HCT116 (cell line): Measurements from ENCODE around the gene FMO5. TPM values are rescaled to one million over a fixed set of nuclear protein-coding genes. Genes with fewer than 3 reads are reported as not detected.

Source experiments
- ATAC-seq: fragments of 200-7000 bp; cut with Tn5 transposase; 2 replicates; pipeline ENCODE4 v1.9.1; 2020; ENCODE audit warnings: mild to moderate bottlenecking, moderate library complexity
- BruUV-seq: library from RNA; stranded (reverse); fragments of 400-500 nt; replicated peaks from 2 replicates; lab custom pipeline; 2021; lab: Mats Ljungman, UMichigan
- CTCF ChIA-PET: fragments of 300-600 bp; sonication (Branson Sonifier 250); formaldehyde crosslinking; loops from one replicate; lab custom pipeline; 2021; ENCODE audit warnings: antibody characterized with exemption; lab: Charles Lee
- POLR2A ChIA-PET: fragments of 300-600, 350-600 bp; sonication (Branson Sonifier 250); formaldehyde crosslinking; loops from one replicate; lab custom pipeline; 2021; ENCODE audit warnings: antibody characterized with exemption; lab: Charles Lee
- RAD21 ChIA-PET, 2 experiments: fragments of 300-600 bp; sonication (Branson Sonifier 250); formaldehyde crosslinking; loops; one replicate each; lab custom pipeline; 2023; ENCODE audit warnings: low total read pairs in 2 of 2; ENCODE audit not compliant: uncharacterized antibody in 2 of 2, unreplicated experiment in 2 of 2, low non-redundant PET in 1 of 2; lab: Charles Lee
- DNase-seq: peaks from one replicate; pipeline ENCODE4 v3.0.0-alpha.2; 2010; ENCODE audit warnings: low read depth, low spot score
- H2AFZ ChIP-seq: fragments of 200-600 bp; shearing (Covaris generic), sonication (generic); 2 replicates; pipeline ENCODE4 v1.6.1; 2017; ENCODE audit warnings: low read depth, mixed run types, mixed read lengths, antibody characterized with exemption, low read length; ENCODE audit not compliant: poor library complexity, severe bottlenecking
- H3K27ac ChIP-seq: 2 replicates; pipeline ENCODE4 v1.5.1; 2012; ENCODE audit warnings: low read depth, low read length
- H3K27me3 ChIP-seq: fragments of 200-600 bp; sonication (generic); 2 replicates; pipeline ENCODE4 v1.6.1; 2016; ENCODE audit warnings: mixed run types, low read length, mixed read lengths; ENCODE audit not compliant: insufficient read depth
- H3K36me3 ChIP-seq, 2 experiments: fragments of 200-500 bp in 1 of 2; fragments of 200-600 bp in 1 of 2; sonication (Bioruptor generic) in 1 of 2; sonication (generic) in 1 of 2; 2 replicates each; pipeline versions ENCODE4 v1.5.1 to v1.6.1; 2014 to 2016; ENCODE audit warnings: low read length in 2 of 2, inconsistent platforms in 1 of 2, mixed read lengths in 1 of 2, mixed run types in 1 of 2; ENCODE audit not compliant: insufficient read depth in 2 of 2, control insufficient read depth in 1 of 2
- H3K4me1 ChIP-seq, 2 experiments: fragments of 200-600 bp in 1 of 2; sonication (generic) in 1 of 2; 2 replicates each; pipeline versions ENCODE4 v1.5.1 to v1.6.1; 2012 to 2017; ENCODE audit warnings: low read length in 2 of 2, inconsistent platforms in 1 of 2, mild to moderate bottlenecking in 1 of 2, mixed read lengths in 1 of 2, mixed run types in 1 of 2, moderate library complexity in 1 of 2; ENCODE audit not compliant: insufficient read depth in 2 of 2, control insufficient read depth in 1 of 2
- H3K4me2 ChIP-seq: fragments of 200-600 bp; sonication (generic); 2 replicates; pipeline ENCODE4 v1.6.1; 2017; ENCODE audit warnings: mixed run types, low read length, mixed read lengths
- H3K4me3 ChIP-seq, 2 experiments: fragments of 200-600 bp in 1 of 2; sonication (generic) in 1 of 2; replicated peaks in 1 of 2; 2 replicates each; pipeline ENCODE4 v1.5.1; 2011 to 2016; ENCODE audit warnings: low read length in 2 of 2, control low read depth in 1 of 2, low read depth in 1 of 2, mild to moderate bottlenecking in 1 of 2, mixed read lengths in 1 of 2, mixed run types in 1 of 2
- H3K79me2 ChIP-seq: fragments of 200-600 bp; sonication (generic); 2 replicates; pipeline ENCODE4 v1.6.1; 2017; ENCODE audit warnings: mild to moderate bottlenecking, mixed run types, low read length, moderate library complexity, mixed read lengths; ENCODE audit not compliant: insufficient read depth
- H3K9ac ChIP-seq: fragments of 200-600 bp; sonication (generic); 2 replicates; pipeline ENCODE4 v1.6.1; 2016; ENCODE audit warnings: low read length, mixed read lengths
- H3K9me2 ChIP-seq: fragments of 200-600 bp; sonication (generic), shearing (Covaris generic); 2 replicates; pipeline ENCODE4 v1.6.1; 2017; ENCODE audit warnings: mixed run types, mild to moderate bottlenecking, moderate library complexity; ENCODE audit not compliant: insufficient read depth
- H3K9me3 ChIP-seq, 2 experiments: fragments of 200-500 bp in 1 of 2; fragments of 200-600 bp in 1 of 2; sonication (Bioruptor generic) in 1 of 2; sonication (generic) in 1 of 2; 2 replicates each; pipeline ENCODE4 v1.6.1; 2014 to 2017; ENCODE audit warnings: low read length in 2 of 2, mixed read lengths in 2 of 2, inconsistent platforms in 1 of 2, low read depth in 1 of 2, mild to moderate bottlenecking in 1 of 2, mixed run types in 1 of 2, moderate library complexity in 1 of 2; ENCODE audit not compliant: control insufficient read depth in 1 of 2, insufficient read depth in 1 of 2
- H4K20me1 ChIP-seq: fragments of 200-600 bp; sonication (generic), shearing (Covaris generic); 2 replicates; pipeline ENCODE4 v1.6.1; 2017; ENCODE audit warnings: mixed run types, mild to moderate bottlenecking, moderate library complexity; ENCODE audit not compliant: insufficient read depth
- CBX3 ChIP-seq: IDR thresholded peaks from 2 replicates; pipeline ENCODE4 v1.6.1; 2012; ENCODE audit warnings: low read depth
- EZH2 ChIP-seq: fragments of 200-600 bp; sonication (generic); IDR thresholded peaks from 2 replicates; pipeline ENCODE4 v1.6.1; 2017; ENCODE audit warnings: antibody characterized with exemption, mixed run types
- FOSL1 ChIP-seq: IDR thresholded peaks from 2 replicates; pipeline ENCODE4 v1.6.1; 2012; ENCODE audit warnings: low read depth
- POLR2AphosphoS5 ChIP-seq: IDR thresholded peaks from 2 replicates; pipeline ENCODE4 v1.6.1; 2011; ENCODE audit warnings: mild to moderate bottlenecking, low read depth, low read length, moderate library complexity
- SP1 ChIP-seq: IDR thresholded peaks from 2 replicates; pipeline ENCODE4 v1.6.1; 2012; ENCODE audit warnings: low read depth
- ZNF274 ChIP-seq: fragments of 200-500 bp; sonication (Bioruptor generic); IDR thresholded peaks from 2 replicates; pipeline ENCODE4 v1.6.1; 2014; ENCODE audit warnings: mild to moderate bottlenecking, low read depth, low read length, inconsistent platforms
- intact Hi-C: fragments of 100-400 bp; cut with micrococcal nuclease; formaldehyde crosslinking; loops from 2 replicates; pipeline ENCODE4 v1.10.0; 2022
- total RNA-seq: library from RNA; stranded (reverse); gene quantifications from one replicate; pipeline ENCODE4 v1.2.1, GENCODE V29; 2021; ENCODE audit not compliant: unreplicated experiment
- TF ChIP-seq, protein P1 (sequence below): IDR thresholded peaks from 2 replicates; pipeline ENCODE4 v1.6.1; 2012; ENCODE audit warnings: low read depth
- TF ChIP-seq, protein P2 (sequence below): IDR thresholded peaks from 2 replicates; pipeline ENCODE4 v1.6.1; 2012

Gene FMO5
- total RNA-seq, 1 experiment from 2014 or later, result 0.27 TPM

DNA sequence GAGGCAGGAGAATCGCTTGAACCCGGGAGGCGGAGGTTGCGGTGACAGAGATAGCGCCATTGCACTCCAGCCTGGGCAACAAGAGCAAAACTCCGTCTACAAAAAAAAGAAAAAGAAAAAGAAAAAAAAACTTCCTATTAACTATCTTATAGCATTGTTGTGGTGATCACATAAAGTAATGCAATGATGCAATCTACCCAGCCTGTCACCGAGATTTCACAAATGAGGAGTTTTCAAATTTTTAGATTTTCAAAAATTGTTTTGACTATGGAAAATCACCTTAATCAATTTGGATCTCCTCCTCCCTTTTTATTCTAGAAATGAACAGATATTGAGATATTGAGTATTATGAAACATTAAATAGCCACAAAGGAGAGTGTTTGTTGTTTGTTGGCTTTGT, 8.0 kb downstream of the FMO5 start:
- intact Hi-C loops, result no loop called here
- Histone ChIP-seq H4K20me1 (no peaks in the 10 kb centered on the region), H3K9me2 (no peaks in the 10 kb centered on the region), H3K36me3 (no peaks in the 10 kb centered on the region), H3K9ac (no peak overlapping the region), H3K79me2 (no peaks in the 10 kb centered on the region), H3K9me3 (no peaks in the 10 kb centered on the region), H3K4me3 (no peak overlapping the region), H3K4me1 (0 out of 4 replicates have a peak, but pooled peaks cover 0 to 3% of the 10 kb centered on the region in 2 experiments), H3K27me3 (no peaks in the 10 kb centered on the region), H3K4me2 (no peak overlapping the region), H2AFZ (no peak overlapping the region)
- ChIA-PET RAD21 (no interaction called here), POLR2A (no interaction called here)
- no peak for DNase-seq
- TF ChIP-seq ZNF274, result no peak
- no peak for TF ChIP-seq POLR2AphosphoS5
- TF ChIP-seq CBX3, result no peak
- no peak for TF ChIP-seq EZH2
- no peak for TF ChIP-seq FOSL1
- TF ChIP-seq, protein P1, sequence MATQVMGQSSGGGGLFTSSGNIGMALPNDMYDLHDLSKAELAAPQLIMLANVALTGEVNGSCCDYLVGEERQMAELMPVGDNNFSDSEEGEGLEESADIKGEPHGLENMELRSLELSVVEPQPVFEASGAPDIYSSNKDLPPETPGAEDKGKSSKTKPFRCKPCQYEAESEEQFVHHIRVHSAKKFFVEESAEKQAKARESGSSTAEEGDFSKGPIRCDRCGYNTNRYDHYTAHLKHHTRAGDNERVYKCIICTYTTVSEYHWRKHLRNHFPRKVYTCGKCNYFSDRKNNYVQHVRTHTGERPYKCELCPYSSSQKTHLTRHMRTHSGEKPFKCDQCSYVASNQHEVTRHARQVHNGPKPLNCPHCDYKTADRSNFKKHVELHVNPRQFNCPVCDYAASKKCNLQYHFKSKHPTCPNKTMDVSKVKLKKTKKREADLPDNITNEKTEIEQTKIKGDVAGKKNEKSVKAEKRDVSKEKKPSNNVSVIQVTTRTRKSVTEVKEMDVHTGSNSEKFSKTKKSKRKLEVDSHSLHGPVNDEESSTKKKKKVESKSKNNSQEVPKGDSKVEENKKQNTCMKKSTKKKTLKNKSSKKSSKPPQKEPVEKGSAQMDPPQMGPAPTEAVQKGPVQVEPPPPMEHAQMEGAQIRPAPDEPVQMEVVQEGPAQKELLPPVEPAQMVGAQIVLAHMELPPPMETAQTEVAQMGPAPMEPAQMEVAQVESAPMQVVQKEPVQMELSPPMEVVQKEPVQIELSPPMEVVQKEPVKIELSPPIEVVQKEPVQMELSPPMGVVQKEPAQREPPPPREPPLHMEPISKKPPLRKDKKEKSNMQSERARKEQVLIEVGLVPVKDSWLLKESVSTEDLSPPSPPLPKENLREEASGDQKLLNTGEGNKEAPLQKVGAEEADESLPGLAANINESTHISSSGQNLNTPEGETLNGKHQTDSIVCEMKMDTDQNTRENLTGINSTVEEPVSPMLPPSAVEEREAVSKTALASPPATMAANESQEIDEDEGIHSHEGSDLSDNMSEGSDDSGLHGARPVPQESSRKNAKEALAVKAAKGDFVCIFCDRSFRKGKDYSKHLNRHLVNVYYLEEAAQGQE, result no peak
- TF ChIP-seq, protein P2, sequence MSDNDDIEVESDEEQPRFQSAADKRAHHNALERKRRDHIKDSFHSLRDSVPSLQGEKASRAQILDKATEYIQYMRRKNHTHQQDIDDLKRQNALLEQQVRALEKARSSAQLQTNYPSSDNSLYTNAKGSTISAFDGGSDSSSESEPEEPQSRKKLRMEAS, result no peak
- TF ChIP-seq SP1, result no peak
- TF ChIP-seq, all 23 proteins: peak for 0
- BruUV-seq, result no TSS peak
- no peak for ATAC-seq
- H3K27ac ChIP-seq, result no peak overlapping the region
- CTCF ChIA-PET, result no interaction called here
